Adrenal gland (tissue), 12 donors: Measurements from ENCODE around the gene PARD3B. TPM values are rescaled to one million over a fixed set of nuclear protein-coding genes. Genes with fewer than 3 reads are reported as not detected.

Experiments
- DNase-seq, 7 donors: peaks; one replicate each; pipeline ENCODE4 v3.0.0-alpha.2; 2019 to 2020
- H3K27ac ChIP-seq, 5 donors: fragments of 200-600 bp; sonication (generic) in 4 of 5; 1 replicate in 3 of 5; 2 replicates in 2 of 5; pipeline versions ENCODE4 v1.5.1 to v1.8.0; 2016 to 2020; ENCODE audit warnings: mild to moderate bottlenecking in 1 of 5
- H3K27me3 ChIP-seq: fragments of 200-600 bp; 2 replicates; pipeline ENCODE4 v1.8.0; 2021
- H3K36me3 ChIP-seq, 2 donors: fragments of 200-600 bp; replicated peaks in 1 of 2; 1 replicate in 1 of 2; 2 replicates in 1 of 2; pipeline versions ENCODE4 v1.5.1 to v1.8.0; 2018 to 2022
- H3K4me1 ChIP-seq, 2 donors: fragments of 200-600 bp; replicated peaks in 1 of 2; 1 replicate in 1 of 2; 2 replicates in 1 of 2; pipeline versions ENCODE4 v1.5.1 to v1.8.0; 2018 to 2021
- H3K4me3 ChIP-seq, 4 donors: fragments of 200-600 bp; sonication (generic) in 3 of 4; one replicate each; pipeline ENCODE4 v1.5.1; 2016 to 2018
- H3K9me3 ChIP-seq, 3 donors: fragments of 200-600 bp; sonication (generic) in 1 of 3; replicated peaks in 1 of 3; 1 replicate in 2 of 3; 2 replicates in 1 of 3; pipeline versions ENCODE4 v1.5.1 to v1.8.0; 2016 to 2021
- POLR2A ChIP-seq, 2 donors: fragments of 450-650 bp; IDR thresholded peaks; one replicate each; pipeline ENCODE4 v1.6.1; 2017; ENCODE audit warnings: antibody characterized with exemption in 2 of 2, mild to moderate bottlenecking in 2 of 2, moderate library complexity in 1 of 2
- WGBS, 4 donors: extraction: QIAGEN DNeasy Blood & Tissue Kit in 2 of 4; methylation state at CpG; one replicate each; pipeline versions ENCODE4 v1.1.5 to v1.1.7; 2013 to 2017; 5-methylcytosine and 5-hydroxymethylcytosine counted together
- intact Hi-C, 2 donors: fragments of 100-400 bp; cut with DNase I; formaldehyde crosslinking; loops; one replicate each; pipeline versions ENCODE4 v1.14.1 to v1.15.0; 2022 to 2023
- polyA plus RNA-seq, 3 donors: library from polyadenylated mRNA; stranded (reverse); fragments of 200-250 nt in 2 of 3; fragments of 350-450 nt in 1 of 3; fragmentation: Illumina TruSeq in 1 of 3; extraction: RNeasy Lipid Tissue Mini Kit (QIAGEN cat#74804) in 1 of 3; gene quantifications; one replicate each; pipeline ENCODE4 v1.2.3, GENCODE V29; 2013 to 2014
- total RNA-seq, 9 donors: library from RNA; depleted of rRNA in 4 of 9; stranded (reverse); fragments of >200 nt in 4 of 9; fragments of 120-200 nt in 1 of 9; fragmentation: NEBNext Ultra II Directional in 1 of 9; extraction: Animal tissue kit (Norgen Biotek cat#: 25700) in 1 of 9; gene quantifications; one replicate each; pipeline versions ENCODE4 v1.1.0 to v1.2.4, GENCODE V29; 2013 to 2023
- TF ChIP-seq, protein P1 (sequence below), 6 experiments: fragments of 450-650 bp in 4 of 6; fragments of 200-600 bp in 2 of 6; sonication (generic) in 1 of 6; IDR thresholded peaks; 1 replicate in 5 of 6; 2 replicates in 1 of 6; pipeline versions ENCODE4 v1.5.1 to v1.8.0; 2016 to 2021; ENCODE audit warnings: antibody characterized with exemption in 6 of 6, mild to moderate bottlenecking in 2 of 6, moderate library complexity in 1 of 6
- donor health status: healthy with polysubstance abuse.
- donor health status: Bipolar disorder and iron deficiency.
- donor health status: DM: yes; HTN: yes; CAD: no.
- donor health status: DM: no; HTN: no; CAD: no.
- donor health status: DM: no; HTN: no; CAD: no.
- donor health status: DM: yes; HTN: yes; CAD: no.

PARD3B gene
- total and polyA plus RNA-seq, 12 donors: 1.9 to 20.4 (median 9.5) TPM

DNA sequence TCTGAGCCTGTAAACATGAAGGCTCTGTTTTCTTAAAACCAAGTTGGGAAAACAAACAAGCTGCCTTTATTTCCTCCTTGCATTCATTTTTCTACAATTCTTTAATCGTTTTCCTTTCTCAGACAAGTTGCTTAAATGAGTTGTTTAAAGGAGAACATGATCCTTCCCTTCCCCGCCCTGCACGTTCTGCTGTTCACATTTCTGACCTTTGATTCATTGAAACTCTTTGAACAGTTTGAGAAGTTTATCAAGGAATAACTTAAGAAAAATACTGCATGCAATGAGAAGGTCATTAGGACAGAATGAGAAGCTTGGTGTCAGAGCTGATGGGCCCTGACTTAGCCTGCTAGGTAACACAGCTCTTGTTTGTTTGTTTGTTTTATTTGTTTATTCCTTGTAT lies 181.6 kb downstream of the PARD3B start:
- WGBS, 4 donors: 62 to 89% (median 80%) methylated on average over 3 of the region's 3 CpGs
- Histone ChIP-seq H3K36me3 (no peaks in the 10 kb centered on the region), H3K9me3 (no peaks in the 10 kb centered on the region), H3K27me3 (no peaks in the 10 kb centered on the region), H3K4me3 (no peak overlapping the region), H3K27ac (no peak overlapping the region), H3K4me1 (no peaks in the 10 kb centered on the region)
- TF ChIP-seq POLR2A (IDR thresholded peaks at IDR 0.05): no peak
- TF ChIP-seq, protein P1, sequence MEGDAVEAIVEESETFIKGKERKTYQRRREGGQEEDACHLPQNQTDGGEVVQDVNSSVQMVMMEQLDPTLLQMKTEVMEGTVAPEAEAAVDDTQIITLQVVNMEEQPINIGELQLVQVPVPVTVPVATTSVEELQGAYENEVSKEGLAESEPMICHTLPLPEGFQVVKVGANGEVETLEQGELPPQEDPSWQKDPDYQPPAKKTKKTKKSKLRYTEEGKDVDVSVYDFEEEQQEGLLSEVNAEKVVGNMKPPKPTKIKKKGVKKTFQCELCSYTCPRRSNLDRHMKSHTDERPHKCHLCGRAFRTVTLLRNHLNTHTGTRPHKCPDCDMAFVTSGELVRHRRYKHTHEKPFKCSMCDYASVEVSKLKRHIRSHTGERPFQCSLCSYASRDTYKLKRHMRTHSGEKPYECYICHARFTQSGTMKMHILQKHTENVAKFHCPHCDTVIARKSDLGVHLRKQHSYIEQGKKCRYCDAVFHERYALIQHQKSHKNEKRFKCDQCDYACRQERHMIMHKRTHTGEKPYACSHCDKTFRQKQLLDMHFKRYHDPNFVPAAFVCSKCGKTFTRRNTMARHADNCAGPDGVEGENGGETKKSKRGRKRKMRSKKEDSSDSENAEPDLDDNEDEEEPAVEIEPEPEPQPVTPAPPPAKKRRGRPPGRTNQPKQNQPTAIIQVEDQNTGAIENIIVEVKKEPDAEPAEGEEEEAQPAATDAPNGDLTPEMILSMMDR (IDR thresholded peaks at IDR 0.05): no peak
- no peak for DNase-seq
- intact Hi-C loops: no loop called here

DNA sequence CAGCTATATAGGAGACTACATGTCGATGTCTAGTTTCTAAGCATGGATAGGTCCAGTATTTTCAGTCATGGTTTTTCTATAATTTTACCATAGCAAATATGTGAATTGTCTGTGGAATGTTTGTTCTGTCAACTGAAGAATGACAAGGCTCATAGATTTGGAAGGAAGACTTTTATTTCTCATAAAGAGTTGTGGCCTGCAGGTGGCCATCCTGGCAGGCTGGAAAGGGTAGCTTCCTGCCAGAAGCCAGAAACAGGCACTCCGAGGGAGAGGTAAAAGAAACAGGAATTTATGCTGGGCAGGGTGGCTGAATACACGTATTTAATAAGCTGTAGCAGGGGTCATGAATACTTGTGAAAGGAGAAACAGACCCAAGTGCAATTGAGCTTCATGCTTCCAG lies 182.1 kb downstream of the PARD3B start:
- WGBS, 4 donors: 86 to 93% (median 91%) methylated on average over 3 of the region's 3 CpGs
- Histone ChIP-seq H3K27ac (no peak overlapping the region), H3K4me1 (no peaks in the 10 kb centered on the region), H3K27me3 (no peaks in the 10 kb centered on the region), H3K4me3 (no peak overlapping the region), H3K9me3 (no peaks in the 10 kb centered on the region), H3K36me3 (no peaks in the 10 kb centered on the region)
- DNase-seq: no peak
- intact Hi-C loops: no loop called here
- TF ChIP-seq, protein P1 (IDR thresholded peaks at IDR 0.05): no peak
- no peak for TF ChIP-seq POLR2A (IDR thresholded peaks at IDR 0.05)

DNA sequence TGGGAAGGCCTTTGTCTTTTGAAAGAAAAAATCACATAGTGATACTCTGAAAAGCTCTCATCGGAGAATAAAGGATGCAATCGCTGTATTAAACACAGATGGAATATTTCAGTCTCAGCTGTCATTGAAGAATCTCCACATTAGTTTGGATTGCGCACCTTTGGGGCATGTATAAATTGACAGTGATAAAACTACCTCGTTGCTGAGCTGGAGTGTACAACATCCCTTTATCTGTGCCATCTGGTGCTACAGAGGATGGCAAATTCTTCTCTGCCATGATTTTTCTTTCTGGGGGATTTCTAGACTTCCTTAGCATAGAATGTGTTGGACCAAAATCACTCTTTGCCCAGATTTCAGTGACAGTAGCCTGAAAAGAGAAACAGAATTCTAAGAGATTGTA lies 185.3 kb downstream of the PARD3B start:
- no peaks in the 10 kb centered on the region for H3K27me3 ChIP-seq
- 77 to 80% (median 77%) methylated on average over 4 of the region's 4 CpGs for whole genome bisulfite sequencing, 4 donors
- DNase-seq: no peak
- H3K9me3 ChIP-seq: no peaks in the 10 kb centered on the region
- H3K27ac ChIP-seq: no peak overlapping the region
- H3K4me3 ChIP-seq: no peak overlapping the region
- no peaks in the 10 kb centered on the region for H3K36me3 ChIP-seq
- intact Hi-C loops: no loop called here
- no peak for TF ChIP-seq POLR2A (IDR thresholded peaks at IDR 0.05)
- TF ChIP-seq, protein P1 (IDR thresholded peaks at IDR 0.05): no peak
- no peaks in the 10 kb centered on the region for H3K4me1 ChIP-seq

- Histone ChIP-seq H3K27me3 (no peaks in the 10 kb centered on the region), H3K27ac (no peak overlapping the region), H3K4me1 (no peaks in the 10 kb centered on the region), H3K4me3 (no peak overlapping the region), H3K9me3 (no peaks in the 10 kb centered on the region), H3K36me3 (no peaks in the 10 kb centered on the region)
- 33 to 41% (median 40%) methylated on average over 3 of the region's 3 CpGs for WGBS, 4 donors
- intact Hi-C loops: no loop called here
- TF ChIP-seq POLR2A (IDR thresholded peaks at IDR 0.05): no peak
- TF ChIP-seq, protein P1 (IDR thresholded peaks at IDR 0.05): no peak
- no peak for DNase-seq
Observed at GRCh38 chr2:204732019-204732418, 186.7 kb downstream of the PARD3B start.
